Measurements from ENCODE around the gene CCDC60.

CCDC60 gene

GRCh38 chr12:119334430-119335170 lies at the start of gene CCDC60:
Gene CCDC60 (plus strand): TSS chr12:119334729. CDS start chr12:119335177, 448 bp downstream.
- no peak for DNase-seq

GRCh38 chr12:119288576-119288975 lies 46.0 kb upstream of the CCDC60 start:
- no peak for DNase-seq

- DNase-seq, result no peak
Observed at GRCh38 chr12:119292893-119293630, 41.5 kb upstream of the CCDC60 start.

GRCh38 chr12:119294211-119294610 lies 40.3 kb upstream of the CCDC60 start:
- no peak for DNase-seq

GRCh38 chr12:119296535-119296934 lies 38.0 kb upstream of the CCDC60 start:
- DNase-seq, result no peak

GRCh38 chr12:119299130-119299529 lies 35.4 kb upstream of the CCDC60 start:
- DNase-seq, result no peak

- DNase-seq, result no peak
Observed at GRCh38 chr12:119301379-119301778, 33.1 kb upstream of the CCDC60 start.

- no peak for DNase-seq
Observed at GRCh38 chr12:119302451-119303080, 32.0 kb upstream of the CCDC60 start.

- DNase-seq, result no peak
Observed at GRCh38 chr12:119306593-119306992, 27.9 kb upstream of the CCDC60 start.

- no peak for DNase-seq
Observed at GRCh38 chr12:119307747-119308146, 26.8 kb upstream of the CCDC60 start.

GRCh38 chr12:119308708-119309456 lies 25.6 kb upstream of the CCDC60 start:
- no peak for DNase-seq

- DNase-seq, result no peak
Observed at GRCh38 chr12:119311878-119312277, 22.7 kb upstream of the CCDC60 start.

GRCh38 chr12:119312904-119313303 lies 21.6 kb upstream of the CCDC60 start:
- DNase-seq, result no peak

- DNase-seq, result no peak
Observed at GRCh38 chr12:119314290-119314689, 20.2 kb upstream of the CCDC60 start.

- DNase-seq, result no peak
Observed at GRCh38 chr12:119319638-119320037, 14.9 kb upstream of the CCDC60 start.

- no peak for DNase-seq
Observed at GRCh38 chr12:119320678-119321077, 13.9 kb upstream of the CCDC60 start.

- no peak for DNase-seq
Observed at GRCh38 chr12:119322301-119322723, 12.2 kb upstream of the CCDC60 start.

- no peak for DNase-seq
Observed at GRCh38 chr12:119325813-119326212, 8.7 kb upstream of the CCDC60 start.

GRCh38 chr12:119326341-119326740 lies 8.2 kb upstream of the CCDC60 start:
- no peak for DNase-seq

GRCh38 chr12:119327471-119327870 lies 7.1 kb upstream of the CCDC60 start:
- DNase-seq, result no peak

- DNase-seq, result no peak
Observed at GRCh38 chr12:119328111-119328510, 6.4 kb upstream of the CCDC60 start.

GRCh38 chr12:119338593-119339363 lies 4.2 kb downstream of the CCDC60 start:
- no peak for DNase-seq

All from activated CD4-positive, CD25-positive, alpha-beta regulatory T cell treated with anti-CD3 and anti-CD28 coated beads, Interleukin-2, amount 50 U/mL, for 72 hours (primary cell).